ENCODE measurements around the gene PTPN14.

The PTPN14 gene

DNA sequence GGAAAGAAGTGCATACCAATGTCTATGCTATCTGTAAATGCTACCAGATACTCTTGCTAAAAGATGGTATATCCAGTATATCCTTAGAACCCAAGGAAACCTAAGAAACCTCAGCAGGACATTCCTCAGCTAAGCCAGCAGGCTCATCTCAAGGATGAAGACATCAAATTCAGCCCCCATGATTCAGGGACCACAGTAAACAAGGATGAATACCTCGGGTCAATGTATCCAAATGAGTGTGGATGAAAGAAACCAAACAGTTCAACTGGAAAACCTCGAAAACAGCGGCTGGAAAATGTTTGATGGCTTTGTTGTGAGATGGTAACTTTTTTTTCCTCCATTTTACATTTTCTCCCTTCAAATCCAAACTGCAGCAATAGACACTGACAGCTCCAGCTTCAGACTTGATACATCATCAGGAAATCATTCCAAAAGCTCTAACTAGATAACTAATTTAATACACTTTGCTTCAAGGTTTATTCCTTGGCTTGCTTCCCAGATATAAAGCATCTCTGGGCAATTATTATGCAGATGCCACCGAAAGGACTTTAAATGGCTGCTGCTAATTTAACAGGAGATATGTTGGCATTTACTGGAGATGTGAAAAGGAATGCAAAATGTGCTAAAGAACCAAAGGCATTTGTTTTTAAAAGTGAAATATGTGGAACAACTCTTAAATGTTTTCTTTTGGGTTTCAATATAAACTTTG lies 196.8 kb downstream of the PTPN14 start:
- peak; percentile 34 for DNase-seq

DNA sequence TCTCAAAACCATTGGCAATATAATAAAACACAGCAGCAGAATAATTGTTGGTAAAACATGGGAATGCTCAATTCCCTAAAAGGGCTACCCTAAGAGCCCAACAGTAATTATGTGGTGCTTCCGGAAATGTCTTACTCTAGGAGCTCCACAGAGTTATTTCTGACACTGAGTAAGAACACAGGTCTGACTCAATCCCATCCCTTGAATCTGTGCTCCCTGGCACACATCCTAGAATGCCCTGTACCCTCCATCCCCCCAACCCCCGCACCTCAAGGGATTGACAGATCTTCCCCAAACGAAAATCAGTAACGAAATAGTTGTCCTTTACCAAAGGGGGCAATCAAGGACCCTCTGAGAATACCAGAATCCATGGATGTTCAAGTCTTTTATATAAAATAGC lies 198.6 kb downstream of the PTPN14 start:
- peak; percentile 28 for DNase-seq

DNA sequence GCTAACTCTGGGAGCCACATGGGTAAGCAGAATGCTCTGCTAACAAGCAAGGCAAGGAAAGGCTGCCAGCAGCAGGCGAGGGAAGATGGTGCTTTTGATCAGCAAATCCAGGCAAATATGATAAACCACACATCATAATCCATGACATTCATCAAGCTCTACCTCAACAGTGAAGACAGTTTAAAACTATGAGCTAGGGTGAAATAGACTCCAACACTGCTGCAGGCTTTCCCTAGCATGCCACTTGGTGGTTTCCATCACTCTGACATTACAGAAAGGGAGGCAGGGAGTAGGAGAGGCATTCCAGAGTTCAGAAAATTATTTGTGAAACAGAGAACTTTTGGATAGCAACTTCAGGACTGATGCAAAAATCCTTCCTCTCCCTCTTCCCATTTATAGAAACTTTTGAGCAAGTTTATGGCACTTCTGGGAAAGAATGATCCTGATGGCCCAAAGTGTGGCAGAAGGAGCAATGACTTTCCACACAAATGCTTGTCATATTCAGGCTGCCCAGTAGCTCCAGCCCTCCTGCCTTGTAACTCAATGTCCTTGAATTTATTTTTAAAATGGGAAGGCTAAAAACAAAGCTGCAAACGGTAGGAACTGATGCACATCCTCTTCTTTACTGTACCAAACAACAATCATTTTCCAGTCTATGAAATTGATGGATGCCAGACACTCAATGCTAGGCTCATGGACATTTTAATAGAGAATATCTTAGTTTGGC lies 199.7 kb downstream of the PTPN14 start:
- DNase-seq = peak; percentile 22

DNA sequence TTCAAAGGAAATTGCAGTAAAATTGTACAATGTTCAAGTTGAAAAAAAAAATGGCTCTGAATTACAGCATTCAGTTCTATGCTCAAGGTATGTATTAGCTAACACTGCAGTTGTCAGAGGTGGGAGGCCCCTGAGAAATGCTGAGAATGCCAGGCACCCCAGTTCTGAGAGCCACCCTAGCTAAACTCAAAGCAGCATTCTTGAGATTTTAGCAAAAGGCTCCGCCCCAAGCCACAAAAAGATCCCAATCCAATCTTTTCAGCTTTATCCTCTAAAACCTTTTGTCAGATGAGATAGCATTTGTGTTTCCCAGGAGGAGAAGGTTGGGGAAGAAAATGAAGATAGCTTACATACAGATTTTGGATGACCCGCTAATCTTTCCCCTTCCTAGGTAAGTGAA lies 201.6 kb downstream of the PTPN14 start:
- DNase-seq = peak; percentile 64

DNA sequence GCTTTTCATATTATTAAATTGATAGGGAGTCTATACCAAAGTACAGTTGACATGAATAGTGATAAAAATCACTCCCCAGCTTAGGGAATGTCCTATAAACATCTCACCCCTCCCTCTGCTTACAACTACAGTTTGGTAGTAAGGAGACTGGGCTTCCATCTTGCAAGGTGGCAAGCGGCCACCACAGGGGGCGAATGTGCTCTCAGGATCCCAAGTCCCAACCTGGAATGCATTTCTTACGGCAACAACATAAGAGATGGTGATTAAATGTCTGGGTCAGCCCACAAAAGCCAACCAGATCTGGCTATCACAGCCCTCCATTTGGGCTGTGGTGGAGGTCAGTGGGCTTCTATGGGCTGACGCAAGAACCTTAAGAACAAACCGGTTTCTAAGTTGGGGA lies 202.4 kb downstream of the PTPN14 start:
- DNase-seq = no peak

DNA sequence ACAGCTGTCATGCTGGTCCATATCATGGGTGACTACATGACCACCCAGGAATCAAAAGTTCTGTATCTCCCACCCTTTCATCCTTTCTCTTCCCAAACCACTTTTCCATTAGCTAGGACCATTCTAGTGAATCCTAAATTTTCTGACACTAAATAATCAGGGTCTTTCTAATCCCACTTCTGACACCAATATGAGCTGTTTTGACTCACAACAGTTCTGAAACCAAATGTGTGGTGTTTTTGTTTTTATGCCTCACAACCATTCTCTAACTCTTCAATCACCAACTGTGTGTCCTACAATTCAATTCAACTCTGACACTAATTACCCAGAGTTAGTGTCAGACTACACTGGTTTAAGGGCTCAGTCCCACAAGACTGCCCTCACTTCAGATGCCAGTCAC lies 206.5 kb downstream of the PTPN14 start:
- no peak for DNase-seq

DNA sequence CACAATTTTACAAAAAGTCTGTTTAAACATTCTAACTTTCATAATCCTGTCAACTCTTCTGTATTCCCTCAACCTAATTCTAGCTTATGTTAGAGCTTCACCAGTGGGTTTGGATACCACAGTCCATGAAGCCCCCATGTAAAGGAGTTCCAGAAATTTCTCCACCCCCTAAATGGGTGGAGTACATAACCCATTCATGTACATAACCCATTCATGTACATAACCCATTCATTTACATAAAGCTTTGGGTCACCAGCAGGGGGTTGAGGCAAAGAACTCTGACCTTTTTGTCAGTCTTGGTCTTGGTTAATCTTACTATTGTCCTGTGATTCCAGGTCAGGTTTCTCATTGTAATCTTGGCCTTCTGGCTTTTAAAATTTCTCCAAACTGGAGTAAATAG lies 208.9 kb downstream of the PTPN14 start:
- no peak for DNase-seq

DNA sequence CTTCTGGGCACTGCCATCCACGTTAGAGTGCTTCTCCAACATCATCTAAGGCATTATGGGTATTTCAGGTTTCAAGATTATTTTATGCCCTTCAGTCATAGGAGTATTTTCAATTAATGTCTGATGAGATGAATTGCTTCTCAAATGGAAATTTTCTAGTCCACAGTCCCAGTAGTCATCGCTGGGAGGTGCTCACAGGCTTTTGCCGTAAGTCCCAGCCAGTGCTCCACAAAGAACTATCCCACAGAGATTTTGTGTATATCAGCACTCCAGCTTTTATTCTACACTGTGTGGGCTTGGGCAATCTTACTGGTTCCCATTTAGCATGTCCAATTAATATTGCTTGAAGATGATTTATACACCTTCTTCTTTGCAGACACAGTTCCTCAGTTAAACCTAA lies 209.5 kb downstream of the PTPN14 start:
- no peak for DNase-seq

DNA sequence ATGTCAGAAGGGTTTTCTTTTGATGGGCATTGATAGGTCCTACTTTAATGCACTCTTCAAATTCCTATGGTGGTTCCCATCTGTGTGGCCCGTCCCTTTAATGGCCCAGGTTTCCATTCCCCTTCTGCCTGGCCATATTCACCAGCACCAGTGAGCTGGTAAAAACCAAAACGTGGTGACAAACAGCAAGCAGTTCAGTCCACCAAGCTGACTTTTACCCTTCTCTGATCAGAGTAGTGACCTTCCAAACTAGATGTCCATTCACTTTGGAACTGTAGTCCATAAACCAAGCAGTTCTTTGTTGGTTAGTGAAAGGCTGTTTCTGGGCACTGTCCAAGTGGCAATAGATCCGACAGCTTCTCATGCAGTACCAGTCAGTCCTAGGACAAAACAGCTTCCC lies 209.9 kb downstream of the PTPN14 start:
- DNase-seq = no peak

DNA sequence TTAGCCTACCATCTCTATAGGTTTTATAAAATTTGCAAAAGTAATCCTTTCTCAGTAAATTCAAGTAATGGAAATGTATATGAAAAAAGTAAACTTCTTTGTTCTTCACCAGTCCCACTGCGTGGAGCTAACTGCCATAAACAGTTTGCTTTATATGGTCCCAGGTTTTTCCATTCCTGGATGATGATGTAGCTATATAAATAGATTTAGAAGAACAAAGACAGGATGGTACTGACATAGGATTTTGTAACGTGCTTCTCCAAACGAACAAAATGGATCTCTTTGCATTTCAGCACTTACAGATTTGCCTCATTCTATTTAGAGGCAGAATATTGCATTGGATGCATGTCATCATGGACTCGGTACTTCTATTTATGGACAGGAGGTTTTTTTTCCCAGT lies 213.2 kb downstream of the PTPN14 start:
- DNase-seq = no peak

DNA sequence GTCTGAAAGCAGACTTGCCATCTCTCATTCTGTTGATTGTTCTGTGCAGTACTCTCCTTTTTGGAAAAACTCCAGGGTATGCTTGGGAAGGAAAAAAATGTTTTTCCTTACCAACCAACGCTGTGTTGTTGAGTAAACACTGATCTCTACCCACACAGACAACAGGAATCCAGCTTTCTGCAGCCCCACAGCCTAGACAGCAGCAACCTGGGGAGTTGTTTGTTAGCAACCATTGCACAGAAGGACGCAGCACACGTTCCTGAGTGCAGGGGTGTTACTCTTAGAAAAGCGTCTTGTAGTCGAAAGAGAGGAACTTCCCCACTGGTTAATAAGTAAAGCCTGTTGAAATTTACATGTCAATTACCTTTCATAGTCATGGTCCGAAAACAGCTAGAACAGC lies 213.9 kb downstream of the PTPN14 start:
- DNase-seq = peak; percentile 50

DNA sequence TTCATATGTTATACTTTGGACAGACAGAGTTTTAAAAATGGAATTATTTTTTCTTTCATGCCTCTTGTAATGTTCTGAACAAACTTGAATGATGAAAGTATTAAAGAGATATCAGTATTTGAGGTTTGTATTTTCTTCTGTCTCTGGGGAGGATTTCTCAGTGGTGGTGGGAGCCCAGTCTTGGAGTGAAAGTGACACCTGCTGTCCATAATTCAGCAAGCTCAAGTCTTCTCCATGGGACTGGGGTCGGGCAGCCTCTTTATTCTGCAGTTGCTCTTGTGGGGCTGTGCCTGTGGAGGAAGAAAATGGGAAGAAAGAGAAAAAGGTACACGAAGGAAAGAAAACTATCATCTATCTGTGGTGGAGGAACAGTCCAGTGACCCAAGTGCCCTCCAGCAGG lies 214.4 kb downstream of the PTPN14 start:
- no peak for DNase-seq

DNA sequence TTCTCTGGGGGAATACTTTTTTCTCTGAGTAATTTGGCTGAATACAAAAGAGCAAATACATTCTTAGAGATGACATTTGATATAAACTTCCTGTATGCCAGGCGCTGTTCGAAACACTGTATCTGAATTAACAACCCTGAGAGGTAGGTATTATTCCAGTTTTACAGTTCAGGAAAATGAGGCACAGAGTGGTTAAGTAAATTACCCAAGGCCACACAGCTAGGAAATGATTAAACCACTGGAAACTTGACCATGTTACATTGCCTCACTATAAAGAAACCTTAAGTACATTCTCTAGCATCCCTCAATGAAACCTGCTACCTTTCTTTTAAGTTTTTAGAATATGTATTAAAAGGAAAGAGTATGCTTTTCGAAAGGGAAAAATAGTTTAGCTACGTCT lies 215.8 kb downstream of the PTPN14 start:
- DNase-seq = no peak

DNA sequence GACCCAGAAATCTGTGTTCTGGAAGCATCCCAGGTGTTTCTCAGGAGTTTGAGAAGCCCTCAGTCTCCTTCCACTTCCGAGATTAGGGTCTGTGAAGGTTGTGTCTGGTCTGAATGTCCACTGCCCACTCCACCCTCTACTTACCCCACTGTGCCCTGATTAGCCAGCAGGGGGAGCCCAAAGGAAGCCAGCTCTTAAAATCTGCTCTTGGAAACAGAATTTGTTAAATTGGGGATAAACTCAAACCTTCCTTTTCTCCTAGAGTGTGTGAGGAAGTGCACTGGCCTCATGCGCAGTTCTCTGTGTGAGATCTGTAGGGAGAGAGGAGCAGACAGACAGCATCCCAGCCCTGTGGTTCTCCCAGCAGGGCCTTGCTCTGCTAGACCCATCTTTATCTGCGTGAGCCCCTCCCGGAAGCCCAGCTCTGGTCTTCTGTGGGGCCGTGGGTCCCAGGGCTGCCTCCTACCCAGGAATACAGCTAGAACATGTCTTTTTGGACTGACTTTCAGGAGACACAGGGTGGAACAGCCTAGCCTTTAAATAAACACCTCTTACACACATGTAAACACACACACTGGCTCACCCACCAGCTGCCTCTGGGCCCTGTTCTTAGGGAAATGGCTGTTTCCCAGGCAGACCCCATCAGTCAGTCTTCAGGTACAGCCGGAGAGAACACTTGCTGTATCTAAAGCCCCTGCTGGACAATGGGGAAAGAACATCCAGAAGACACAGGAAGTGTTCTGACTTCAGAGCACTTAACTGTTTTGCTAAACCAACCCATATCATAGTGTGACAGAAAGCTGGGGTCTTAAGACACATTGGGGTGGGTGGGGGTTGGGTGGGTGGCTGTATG lies 218.2 kb downstream of the PTPN14 start:
- peak; percentile 59 for DNase-seq

DNA sequence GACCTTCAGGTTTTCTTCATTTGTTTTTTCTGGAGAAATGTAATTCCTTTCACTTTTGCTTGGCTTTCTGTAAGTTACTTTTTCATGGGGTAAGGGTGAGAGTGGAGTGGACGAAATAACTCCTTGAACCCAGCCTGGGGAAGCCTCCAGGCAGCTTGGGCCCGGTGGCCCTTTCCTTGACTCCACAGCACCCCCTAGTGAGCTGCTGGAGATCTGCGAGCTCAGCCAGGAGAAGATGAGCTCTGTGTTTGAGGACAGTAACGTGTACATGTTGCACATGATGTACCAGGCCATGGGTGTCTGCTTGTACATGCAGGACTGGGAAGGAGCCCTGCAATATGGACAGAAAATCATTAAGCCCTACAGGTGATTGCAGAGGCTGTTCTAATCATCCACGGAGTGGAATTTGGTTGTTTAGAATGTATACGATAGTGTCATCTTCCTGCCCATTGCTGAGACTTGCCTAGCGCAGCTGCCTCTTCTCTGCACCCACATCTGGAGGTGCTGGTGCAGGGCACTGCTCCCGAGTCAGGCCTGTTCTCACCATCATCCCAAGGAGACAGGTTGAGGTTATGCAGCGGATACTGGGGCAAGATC lies 219.5 kb downstream of the PTPN14 start:
- peak; percentile 35 for DNase-seq

DNA sequence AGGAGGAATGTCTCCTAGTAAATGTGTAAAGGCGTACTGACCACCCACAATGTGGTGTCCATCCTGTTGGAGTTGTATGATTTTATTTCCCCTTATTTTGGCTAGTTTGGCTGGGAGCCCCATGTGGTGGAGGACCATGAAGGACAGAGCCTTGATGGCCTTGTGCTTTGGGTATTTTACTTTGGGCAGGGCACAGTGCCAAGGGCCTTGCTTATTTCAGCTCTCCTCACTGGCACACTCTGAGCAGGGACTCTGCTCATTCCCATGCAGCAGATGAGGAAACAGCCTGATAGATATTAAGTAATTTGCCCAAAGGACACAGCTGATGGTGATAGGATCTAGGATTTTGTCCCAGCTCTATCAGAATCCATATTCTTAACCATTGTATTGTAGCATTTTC lies 220.2 kb downstream of the PTPN14 start:
- no peak for DNase-seq

DNA sequence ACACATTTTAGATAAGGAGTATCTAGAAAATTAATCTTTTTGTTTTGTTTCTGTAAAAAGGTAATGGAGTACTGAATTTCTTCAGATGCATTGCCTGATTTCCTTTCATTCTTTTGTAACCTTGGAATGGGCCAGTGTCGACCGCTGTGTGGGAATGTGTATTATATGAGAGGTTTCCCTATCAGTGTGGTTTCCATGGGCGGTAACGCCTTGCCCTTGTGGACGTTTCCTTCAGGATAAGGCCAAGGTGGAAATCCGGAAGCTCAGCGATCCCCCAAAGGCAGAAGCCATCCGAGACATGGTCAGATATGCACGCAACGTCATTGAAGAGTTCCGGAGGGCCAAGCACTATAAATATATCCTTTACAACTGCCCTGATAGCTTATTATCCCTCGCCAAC lies 220.7 kb downstream of the PTPN14 start:
- DNase-seq = no peak

DNA sequence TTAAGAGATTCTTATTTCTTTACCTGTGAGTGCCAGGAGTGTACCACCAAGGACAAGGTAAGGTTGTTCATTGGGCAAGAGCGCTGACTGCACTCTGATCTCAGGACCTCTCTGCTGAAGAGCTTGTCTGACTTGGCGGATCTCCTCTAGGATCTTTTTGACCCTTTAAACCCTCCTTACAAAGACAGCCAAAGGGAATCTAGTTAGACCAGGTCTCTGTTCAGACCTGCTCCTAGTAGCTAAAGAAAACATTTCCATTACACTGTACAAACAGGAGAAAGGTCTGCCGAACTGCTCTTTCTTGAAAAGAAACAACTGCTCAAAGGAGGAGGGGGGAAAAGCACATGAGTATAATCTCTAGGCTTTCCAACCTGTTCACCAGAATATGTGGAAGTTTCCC lies 221.2 kb downstream of the PTPN14 start:
- no peak for DNase-seq

DNA sequence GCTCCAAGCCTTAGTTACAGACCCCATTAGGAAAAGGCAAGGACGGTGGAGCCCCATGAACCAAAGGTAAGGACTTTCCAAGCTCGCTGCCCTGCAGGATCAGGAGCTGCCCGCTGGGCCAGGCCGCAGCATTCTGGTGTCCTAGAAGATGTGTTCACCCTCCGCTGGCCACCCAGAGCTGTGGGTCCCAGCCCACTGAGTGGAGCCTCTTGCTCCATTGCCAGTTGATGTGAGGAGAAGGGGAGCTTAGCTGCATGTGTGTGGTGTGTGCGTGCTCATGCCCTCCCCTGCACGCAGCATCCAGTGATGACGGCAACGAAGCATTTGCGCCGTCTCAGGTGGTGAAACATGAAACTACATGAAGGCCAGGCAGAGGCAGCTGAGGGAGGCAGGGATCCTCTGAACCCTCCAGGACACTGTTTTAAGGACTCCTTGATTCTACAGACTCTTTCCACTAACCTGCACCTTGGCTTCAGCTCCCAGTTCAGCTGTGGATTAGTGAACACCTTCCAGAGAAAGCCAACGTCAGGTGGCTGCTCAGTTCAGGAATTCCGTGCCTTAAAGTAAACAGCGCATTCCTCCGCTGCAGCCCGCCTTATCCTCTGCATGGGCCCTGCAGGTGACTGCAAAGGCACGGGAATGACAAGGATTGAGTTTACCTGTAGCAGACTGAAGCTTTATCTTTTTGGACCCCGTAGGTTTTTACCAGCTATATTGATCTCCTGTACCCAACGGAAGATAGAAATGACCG lies 221.8 kb downstream of the PTPN14 start:
- DNase-seq = no peak

DNA sequence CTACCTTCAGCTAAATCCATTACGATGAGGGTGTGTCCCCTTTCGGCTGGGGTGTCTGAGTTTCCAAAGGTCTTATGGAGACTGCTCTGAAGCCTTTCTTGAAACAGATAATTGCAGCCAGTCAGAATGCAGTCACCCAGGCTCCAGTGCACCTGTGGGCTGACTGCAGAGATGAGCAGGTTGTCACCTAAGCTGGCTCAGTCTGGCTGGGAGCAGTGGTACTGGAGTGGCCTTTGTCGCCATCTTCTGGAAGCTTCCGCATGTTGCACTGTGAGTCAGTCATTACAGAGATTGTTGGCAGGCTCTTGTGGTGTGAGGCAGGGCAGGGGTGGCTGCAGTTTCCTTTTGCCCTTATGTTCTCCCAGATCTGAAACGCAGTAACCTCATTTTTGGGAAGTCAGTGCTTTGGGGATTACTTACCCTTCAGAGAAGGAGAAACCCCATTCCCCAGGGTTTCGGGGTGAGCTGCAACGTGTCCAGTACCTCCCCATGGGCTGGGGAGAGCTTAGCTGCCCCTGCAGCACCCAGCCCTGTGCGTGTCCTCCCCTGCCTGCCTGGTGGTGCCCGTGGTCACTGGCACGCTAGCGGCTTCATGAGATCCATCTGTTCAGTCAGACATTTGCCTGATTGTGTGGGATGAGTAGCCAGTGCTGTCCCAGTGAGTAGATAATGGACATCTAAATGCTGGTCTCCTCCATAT lies 222.5 kb downstream of the PTPN14 start:
- peak; percentile 74 for DNase-seq

DNA sequence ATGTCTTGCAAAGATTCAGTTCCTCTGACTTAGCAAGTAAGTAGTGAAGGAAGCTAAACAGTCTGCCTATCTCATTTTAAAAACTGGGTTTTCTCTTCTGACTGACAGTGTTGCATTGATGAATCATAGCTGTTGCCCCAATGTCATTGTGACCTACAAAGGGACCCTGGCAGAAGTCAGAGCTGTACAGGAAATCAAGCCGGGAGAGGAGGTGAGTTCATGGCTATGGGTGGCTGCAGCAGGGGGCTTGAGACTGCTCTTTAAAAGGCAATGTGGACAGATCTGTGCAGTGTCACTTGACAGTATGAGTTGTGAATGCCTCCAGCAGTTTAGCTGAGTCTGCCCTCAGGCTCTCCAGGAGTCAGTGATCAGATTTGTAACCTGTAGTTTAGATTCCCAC lies 223.9 kb downstream of the PTPN14 start:
- no peak for DNase-seq

DNA sequence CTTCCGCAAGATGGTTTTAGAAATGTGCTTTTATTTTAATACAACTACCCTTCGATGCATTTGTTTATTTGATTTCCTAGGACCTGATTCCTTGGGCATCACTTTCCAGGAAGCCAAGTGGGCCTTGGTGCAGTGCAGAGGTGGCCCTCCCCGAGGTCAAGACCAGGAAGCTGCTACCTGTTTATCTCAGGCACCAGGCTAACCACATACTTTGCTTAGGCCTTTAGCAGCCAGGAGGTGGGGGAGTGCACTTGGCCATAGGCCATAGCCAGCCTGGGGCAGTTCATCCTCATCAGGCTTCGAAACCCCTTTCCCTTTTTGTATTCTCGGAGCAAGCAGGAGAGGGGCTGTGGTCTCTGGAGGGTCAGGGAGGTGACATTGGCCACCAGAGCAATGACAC lies 225.0 kb downstream of the PTPN14 start:
- no peak for DNase-seq

All from fibroblast of skin of right biceps (primary cell).